HCT116 (cell line): ENCODE results near the gene FCHO1. TPM values are rescaled to one million over a fixed set of nuclear protein-coding genes. Genes with fewer than 3 reads are reported as not detected.

Source experiments
- ATAC-seq: fragments of 200-7000 bp; cut with Tn5 transposase; 2 replicates; pipeline ENCODE4 v1.9.1; 2020; ENCODE audit warnings: mild to moderate bottlenecking, moderate library complexity
- BruUV-seq: library from RNA; stranded (reverse); fragments of 400-500 nt; replicated peaks from 2 replicates; lab custom pipeline; 2021; lab: Mats Ljungman, UMichigan
- CTCF ChIA-PET: fragments of 300-600 bp; sonication (Branson Sonifier 250); formaldehyde crosslinking; loops from one replicate; lab custom pipeline; 2021; ENCODE audit warnings: antibody characterized with exemption; lab: Charles Lee
- POLR2A ChIA-PET: fragments of 300-600, 350-600 bp; sonication (Branson Sonifier 250); formaldehyde crosslinking; loops from one replicate; lab custom pipeline; 2021; ENCODE audit warnings: antibody characterized with exemption; lab: Charles Lee
- RAD21 ChIA-PET, 2 experiments: fragments of 300-600 bp; sonication (Branson Sonifier 250); formaldehyde crosslinking; loops; one replicate each; lab custom pipeline; 2023; ENCODE audit warnings: low total read pairs in 2 of 2; ENCODE audit not compliant: uncharacterized antibody in 2 of 2, unreplicated experiment in 2 of 2, low non-redundant PET in 1 of 2; lab: Charles Lee
- DNase-seq: peaks from one replicate; pipeline ENCODE4 v3.0.0-alpha.2; 2010; ENCODE audit warnings: low read depth, low spot score
- H2AFZ ChIP-seq: fragments of 200-600 bp; shearing (Covaris generic), sonication (generic); 2 replicates; pipeline ENCODE4 v1.6.1; 2017; ENCODE audit warnings: low read depth, mixed run types, mixed read lengths, antibody characterized with exemption, low read length; ENCODE audit not compliant: poor library complexity, severe bottlenecking
- H3K27ac ChIP-seq: 2 replicates; pipeline ENCODE4 v1.5.1; 2012; ENCODE audit warnings: low read depth, low read length
- H3K27me3 ChIP-seq: fragments of 200-600 bp; sonication (generic); 2 replicates; pipeline ENCODE4 v1.6.1; 2016; ENCODE audit warnings: mixed run types, low read length, mixed read lengths; ENCODE audit not compliant: insufficient read depth
- H3K36me3 ChIP-seq, 2 experiments: fragments of 200-500 bp in 1 of 2; fragments of 200-600 bp in 1 of 2; sonication (Bioruptor generic) in 1 of 2; sonication (generic) in 1 of 2; 2 replicates each; pipeline versions ENCODE4 v1.5.1 to v1.6.1; 2014 to 2016; ENCODE audit warnings: low read length in 2 of 2, inconsistent platforms in 1 of 2, mixed read lengths in 1 of 2, mixed run types in 1 of 2; ENCODE audit not compliant: insufficient read depth in 2 of 2, control insufficient read depth in 1 of 2
- H3K4me1 ChIP-seq, 2 experiments: fragments of 200-600 bp in 1 of 2; sonication (generic) in 1 of 2; 2 replicates each; pipeline versions ENCODE4 v1.5.1 to v1.6.1; 2012 to 2017; ENCODE audit warnings: low read length in 2 of 2, inconsistent platforms in 1 of 2, mild to moderate bottlenecking in 1 of 2, mixed read lengths in 1 of 2, mixed run types in 1 of 2, moderate library complexity in 1 of 2; ENCODE audit not compliant: insufficient read depth in 2 of 2, control insufficient read depth in 1 of 2
- H3K4me2 ChIP-seq: fragments of 200-600 bp; sonication (generic); 2 replicates; pipeline ENCODE4 v1.6.1; 2017; ENCODE audit warnings: mixed run types, low read length, mixed read lengths
- H3K4me3 ChIP-seq, 2 experiments: fragments of 200-600 bp in 1 of 2; sonication (generic) in 1 of 2; replicated peaks in 1 of 2; 2 replicates each; pipeline ENCODE4 v1.5.1; 2011 to 2016; ENCODE audit warnings: low read length in 2 of 2, control low read depth in 1 of 2, low read depth in 1 of 2, mild to moderate bottlenecking in 1 of 2, mixed read lengths in 1 of 2, mixed run types in 1 of 2
- H3K79me2 ChIP-seq: fragments of 200-600 bp; sonication (generic); 2 replicates; pipeline ENCODE4 v1.6.1; 2017; ENCODE audit warnings: mild to moderate bottlenecking, mixed run types, low read length, moderate library complexity, mixed read lengths; ENCODE audit not compliant: insufficient read depth
- H3K9ac ChIP-seq: fragments of 200-600 bp; sonication (generic); 2 replicates; pipeline ENCODE4 v1.6.1; 2016; ENCODE audit warnings: low read length, mixed read lengths
- H3K9me2 ChIP-seq: fragments of 200-600 bp; sonication (generic), shearing (Covaris generic); 2 replicates; pipeline ENCODE4 v1.6.1; 2017; ENCODE audit warnings: mixed run types, mild to moderate bottlenecking, moderate library complexity; ENCODE audit not compliant: insufficient read depth
- H3K9me3 ChIP-seq, 2 experiments: fragments of 200-500 bp in 1 of 2; fragments of 200-600 bp in 1 of 2; sonication (Bioruptor generic) in 1 of 2; sonication (generic) in 1 of 2; 2 replicates each; pipeline ENCODE4 v1.6.1; 2014 to 2017; ENCODE audit warnings: low read length in 2 of 2, mixed read lengths in 2 of 2, inconsistent platforms in 1 of 2, low read depth in 1 of 2, mild to moderate bottlenecking in 1 of 2, mixed run types in 1 of 2, moderate library complexity in 1 of 2; ENCODE audit not compliant: control insufficient read depth in 1 of 2, insufficient read depth in 1 of 2
- H4K20me1 ChIP-seq: fragments of 200-600 bp; sonication (generic), shearing (Covaris generic); 2 replicates; pipeline ENCODE4 v1.6.1; 2017; ENCODE audit warnings: mixed run types, mild to moderate bottlenecking, moderate library complexity; ENCODE audit not compliant: insufficient read depth
- CTCF ChIP-seq, 3 experiments: fragments of 200-600 bp in 1 of 3; sonication (generic) in 1 of 3; IDR thresholded peaks in 2 of 3; conservative IDR thresholded peaks in 1 of 3; 2 replicates each; pipeline ENCODE4 v1.5.1; 2012 to 2017; ENCODE audit warnings: low read depth in 2 of 3, low read length in 2 of 3, antibody characterized with exemption in 1 of 3, borderline replicate concordance in 1 of 3, control low read depth in 1 of 3, mild to moderate bottlenecking in 1 of 3, mixed read lengths in 1 of 3, mixed run types in 1 of 3, moderate library complexity in 1 of 3; ENCODE audit not compliant: insufficient read depth in 1 of 3
- ELF1 ChIP-seq: IDR thresholded peaks from 2 replicates; pipeline ENCODE4 v1.6.1; 2012; ENCODE audit warnings: low read depth, borderline replicate concordance
- FOSL1 ChIP-seq: IDR thresholded peaks from 2 replicates; pipeline ENCODE4 v1.6.1; 2012; ENCODE audit warnings: low read depth
- RAD21 ChIP-seq: IDR thresholded peaks from 2 replicates; pipeline ENCODE4 v1.6.1; 2012; ENCODE audit warnings: low read depth, mild to moderate bottlenecking
- SRF ChIP-seq: IDR thresholded peaks from 2 replicates; pipeline ENCODE4 v1.6.1; 2012; ENCODE audit warnings: low read depth
- YY1 ChIP-seq: IDR thresholded peaks from 2 replicates; pipeline ENCODE4 v1.6.1; 2011; ENCODE audit warnings: low read length, low read depth, moderate library complexity, mild to moderate bottlenecking; ENCODE audit not compliant: insufficient replicate concordance; ENCODE audit errors: extremely low read depth
- ZFX ChIP-seq: fragments of 450-650 bp; IDR thresholded peaks from 2 replicates; pipeline ENCODE4 v1.6.1; 2017
- intact Hi-C: fragments of 100-400 bp; cut with micrococcal nuclease; formaldehyde crosslinking; loops from 2 replicates; pipeline ENCODE4 v1.10.0; 2022
- total RNA-seq: library from RNA; stranded (reverse); gene quantifications from one replicate; pipeline ENCODE4 v1.2.1, GENCODE V29; 2021; ENCODE audit not compliant: unreplicated experiment
- TF ChIP-seq, protein P1 (sequence below): IDR thresholded peaks from 2 replicates; pipeline ENCODE4 v1.6.1; 2012
- TF ChIP-seq, protein P2 (sequence below): IDR thresholded peaks from 2 replicates; pipeline ENCODE4 v1.6.1; 2012

FCHO1 gene
- total RNA-seq, 1 experiment from 2014 or later: 28.1 TPM

GRCh38 chr19:17764348-17764747, 13.1 kb downstream of the FCHO1 start:
- no peak overlapping the region for H3K4me3 ChIP-seq
- no peaks in the 10 kb centered on the region for H3K9me2 ChIP-seq
- CTCF ChIA-PET: no interaction called here
- H3K27me3 ChIP-seq: no peaks in the 10 kb centered on the region
- H3K4me2 ChIP-seq: no peak overlapping the region
- ATAC-seq (no peak), DNase-seq (no peak)
- RAD21 ChIA-PET: no interaction called here
- no peaks in the 10 kb centered on the region for H3K36me3 ChIP-seq
- intact Hi-C loops: no loop called here
- no peak for TF ChIP-seq CTCF (IDR thresholded peaks at IDR 0.05 in 2 of 3, conservative IDR thresholded peaks at IDR 0.05 in 1 of 3; ENCODE audit: borderline replicate concordance in 1 of 3, insufficient read depth in 1 of 3, low read depth in 2 of 3, low read length in 2 of 3)
- TF ChIP-seq FOSL1: no peak
- no peak for TF ChIP-seq RAD21
- TF ChIP-seq ZFX: no peak
- TF ChIP-seq, protein P1, sequence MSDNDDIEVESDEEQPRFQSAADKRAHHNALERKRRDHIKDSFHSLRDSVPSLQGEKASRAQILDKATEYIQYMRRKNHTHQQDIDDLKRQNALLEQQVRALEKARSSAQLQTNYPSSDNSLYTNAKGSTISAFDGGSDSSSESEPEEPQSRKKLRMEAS: no peak
- TF ChIP-seq YY1: no peak
- TF ChIP-seq, protein P2, sequence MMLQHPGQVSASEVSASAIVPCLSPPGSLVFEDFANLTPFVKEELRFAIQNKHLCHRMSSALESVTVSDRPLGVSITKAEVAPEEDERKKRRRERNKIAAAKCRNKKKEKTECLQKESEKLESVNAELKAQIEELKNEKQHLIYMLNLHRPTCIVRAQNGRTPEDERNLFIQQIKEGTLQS: no peak
- TF ChIP-seq SRF: no peak
- no peak for TF ChIP-seq ELF1
- peaks cover 20 to 38% of the 10 kb centered on the region in 2 experiments for H3K4me1 ChIP-seq
- H4K20me1 ChIP-seq: no peaks in the 10 kb centered on the region
- no peak overlapping the region for H3K27ac ChIP-seq
- BruUV-seq: no TSS peak
- no peaks in the 10 kb centered on the region for H3K9me3 ChIP-seq
- H2AFZ ChIP-seq: no peak overlapping the region
- POLR2A ChIA-PET: no interaction called here
- H3K79me2 ChIP-seq: no peaks in the 10 kb centered on the region
- no peak overlapping the region for H3K9ac ChIP-seq
